Measurements from ENCODE around the gene ARFGAP1. TPM values are rescaled to one million over a fixed set of nuclear protein-coding genes. Genes with fewer than 3 reads are reported as not detected.
"Not testable (repeated sequence)": the region's sequence is repeated elsewhere in the genome, so short reads cannot be mapped to it uniquely, and the experiment has no call there.

ARFGAP1 gene
- total RNA-seq, 1 donor from 2014 or later, result 25.3 TPM

DNA sequence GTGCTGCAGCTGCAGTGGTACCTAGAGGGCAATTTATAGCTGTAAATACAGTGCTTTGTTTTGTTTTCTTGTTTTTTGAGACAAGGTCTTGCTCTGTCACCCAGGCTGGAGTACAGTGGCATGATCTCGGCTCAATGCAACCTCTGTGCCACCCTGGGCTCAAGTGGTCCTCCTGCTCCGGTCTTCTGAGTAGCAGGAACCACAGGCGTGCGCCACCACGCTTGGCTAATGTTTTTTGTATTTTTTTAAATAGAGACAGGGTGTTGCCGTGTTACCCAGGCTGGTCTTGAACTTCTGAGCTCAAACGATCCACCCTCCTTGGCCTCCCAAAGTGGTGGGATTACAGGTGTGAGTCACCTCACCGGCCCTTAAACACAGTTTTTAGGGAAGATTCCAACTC, 61.7 kb downstream of the ARFGAP1 start:
- intact Hi-C loops (cut with DNase I), result no loop called here
- ATAC-seq (ENCODE audit: poor library complexity) (no peak), DNase-seq (no peak)

DNA sequence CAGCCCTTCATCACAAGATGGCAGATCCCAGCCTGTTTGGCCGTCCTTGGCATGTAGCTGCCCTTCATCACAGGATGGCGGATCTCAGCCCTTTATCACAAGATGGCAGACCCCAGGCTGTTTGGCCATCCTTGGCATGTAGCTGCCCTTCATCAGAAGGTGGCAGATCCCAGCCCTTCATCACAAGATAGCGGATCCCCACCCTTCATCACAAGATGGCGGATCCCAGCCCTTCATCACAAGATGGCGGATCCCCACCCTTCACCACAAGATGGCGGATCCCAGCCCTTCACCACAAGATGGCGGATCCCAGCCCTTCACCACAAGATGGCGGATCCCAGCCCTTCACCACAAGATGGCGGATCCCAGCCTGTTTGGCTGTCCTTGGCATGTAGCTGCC, 62.4 kb downstream of the ARFGAP1 start:
- DNase-seq; ATAC-seq (ENCODE audit: poor library complexity); intact Hi-C loops (cut with DNase I): not testable (repeated sequence)

DNA sequence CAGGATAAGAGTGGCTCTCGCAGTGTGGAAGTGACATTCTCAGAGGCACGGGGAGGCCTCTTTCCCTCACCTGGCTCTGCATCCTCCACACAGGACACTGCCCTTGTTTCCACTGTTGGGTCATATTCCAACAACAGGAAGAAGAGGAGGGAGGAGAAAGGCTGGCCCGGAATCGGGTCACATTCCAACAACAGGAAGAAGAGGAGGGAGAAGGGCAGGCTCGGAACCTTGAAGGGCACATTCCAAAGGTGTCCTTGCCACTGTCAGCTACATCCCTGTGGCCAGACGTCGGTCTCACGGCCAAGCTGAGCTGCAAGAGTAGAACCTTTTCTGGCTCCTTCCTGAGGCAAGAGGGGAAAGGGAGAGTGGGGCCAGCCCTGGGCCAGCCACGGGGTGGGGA, 63.1 kb downstream of the ARFGAP1 start:
- intact Hi-C loops (cut with DNase I), result no loop called here
- DNase-seq (peak; percentile 23), ATAC-seq (ENCODE audit: poor library complexity) (no peak)

DNA sequence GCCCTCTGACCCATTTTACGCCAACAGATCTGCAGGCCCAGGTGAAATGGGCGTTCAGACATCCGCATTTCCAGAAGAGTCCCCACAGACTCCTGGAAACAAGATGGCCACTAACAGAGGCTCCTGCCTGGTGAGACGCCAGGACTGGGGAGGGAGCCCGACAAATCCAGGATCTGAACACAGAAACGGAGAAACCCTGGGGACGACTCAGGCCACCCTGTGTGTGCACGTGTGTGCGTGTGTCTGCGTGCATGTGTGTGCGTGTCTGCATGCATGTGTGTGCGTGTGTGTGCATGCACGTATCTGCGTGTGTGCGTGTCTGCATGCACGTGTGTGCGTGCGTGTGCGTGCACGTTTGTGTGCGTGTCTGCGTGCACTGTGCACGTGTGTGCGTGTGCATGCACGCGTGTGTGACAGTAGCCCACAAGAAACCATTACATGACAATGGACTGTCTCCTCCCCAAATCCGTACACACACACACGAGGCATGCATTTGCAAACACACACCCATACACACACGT, 63.7 kb downstream of the ARFGAP1 start:
- DNase-seq, result no peak
- intact Hi-C loops (cut with DNase I), result no loop called here
- no peak for ATAC-seq (ENCODE audit: poor library complexity)

DNA sequence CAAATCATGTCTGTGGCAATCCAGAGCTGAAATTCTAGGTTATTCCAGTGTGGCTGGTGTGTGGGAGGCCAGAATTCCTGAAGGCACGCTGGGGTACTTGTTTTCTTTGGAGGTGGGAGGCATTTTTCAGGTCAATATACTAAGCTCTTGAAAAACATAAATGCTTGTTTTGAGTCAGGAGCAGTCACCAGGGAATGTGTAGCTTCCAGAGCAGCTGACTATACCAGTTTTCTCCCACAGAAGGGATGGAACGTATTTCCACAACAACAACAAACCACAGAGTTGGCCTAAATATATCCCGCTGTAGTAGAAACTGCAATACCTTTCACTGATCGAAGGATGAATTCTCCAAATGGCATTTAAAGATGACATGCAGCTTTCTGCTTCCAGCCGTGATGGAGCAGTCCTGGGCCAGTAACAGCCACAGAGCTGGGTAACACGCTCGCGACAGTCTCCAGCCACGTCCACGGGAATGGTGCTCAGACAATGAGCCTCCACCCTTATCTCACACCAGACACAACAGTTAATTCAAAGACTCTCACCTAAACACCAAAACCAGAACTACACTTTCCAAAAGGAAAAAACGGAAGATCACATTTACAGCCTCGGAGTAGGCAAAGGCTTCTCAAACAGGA, 65.3 kb downstream of the ARFGAP1 start:
- intact Hi-C loops (cut with DNase I), result no loop called here
- DNase-seq (no peak), ATAC-seq (ENCODE audit: poor library complexity) (no peak)

Small RNA genes lying within 50 kb of the gene (microRNA-seq; reads per million reads assigned to microRNA genes)
- not detected for gene MIR3196
- gene MIR4326, result not detected

Other genes starting within 250 kb of the ARFGAP1 start
- 21.1 TPM for gene YTHDF1, start 56.7 kb upstream of the ARFGAP1 start, total RNA-seq
- 0.22 TPM for gene BIRC7, start 36.9 kb upstream of the ARFGAP1 start, total RNA-seq
- not detected for gene NKAIN4, start 18.4 kb upstream of the ARFGAP1 start, total RNA-seq
- not detected for gene COL20A1, start 20.4 kb downstream of the ARFGAP1 start, total RNA-seq
- gene CHRNA4, start 88.5 kb downstream of the ARFGAP1 start, total RNA-seq, result 1.5 TPM
- 0.89 TPM for gene KCNQ2, start 199.8 kb downstream of the ARFGAP1 start, total RNA-seq
- 1,229 TPM for gene EEF1A2, start 226.3 kb downstream of the ARFGAP1 start, total RNA-seq
- gene PPDPF, start 248.0 kb downstream of the ARFGAP1 start, total RNA-seq, result 246 TPM